NCI-H460 (cell line): ENCODE data around the gene AOX1. TPM values are rescaled to one million over a fixed set of nuclear protein-coding genes. Genes with fewer than 3 reads are reported as not detected.
"Not testable (repeated sequence)": the region's sequence is repeated elsewhere in the genome, so short reads cannot be mapped to it uniquely, and the experiment has no call there.

ENCODE experiments used
- DNase-seq: peaks from one replicate; pipeline ENCODE4 v3.0.0-alpha.2; 2016; ENCODE audit warnings: low read depth; ENCODE audit errors: extremely low read depth
- total RNA-seq: library from RNA; depleted of rRNA; stranded (reverse); fragments of >200 nt; shearing (Covaris generic); gene quantifications from 2 replicates; pipeline ENCODE4 v1.2.3, GENCODE V29; 2014

Gene AOX1
- total RNA-seq, 1 experiment from 2014 or later = 15.2 TPM

DNA sequence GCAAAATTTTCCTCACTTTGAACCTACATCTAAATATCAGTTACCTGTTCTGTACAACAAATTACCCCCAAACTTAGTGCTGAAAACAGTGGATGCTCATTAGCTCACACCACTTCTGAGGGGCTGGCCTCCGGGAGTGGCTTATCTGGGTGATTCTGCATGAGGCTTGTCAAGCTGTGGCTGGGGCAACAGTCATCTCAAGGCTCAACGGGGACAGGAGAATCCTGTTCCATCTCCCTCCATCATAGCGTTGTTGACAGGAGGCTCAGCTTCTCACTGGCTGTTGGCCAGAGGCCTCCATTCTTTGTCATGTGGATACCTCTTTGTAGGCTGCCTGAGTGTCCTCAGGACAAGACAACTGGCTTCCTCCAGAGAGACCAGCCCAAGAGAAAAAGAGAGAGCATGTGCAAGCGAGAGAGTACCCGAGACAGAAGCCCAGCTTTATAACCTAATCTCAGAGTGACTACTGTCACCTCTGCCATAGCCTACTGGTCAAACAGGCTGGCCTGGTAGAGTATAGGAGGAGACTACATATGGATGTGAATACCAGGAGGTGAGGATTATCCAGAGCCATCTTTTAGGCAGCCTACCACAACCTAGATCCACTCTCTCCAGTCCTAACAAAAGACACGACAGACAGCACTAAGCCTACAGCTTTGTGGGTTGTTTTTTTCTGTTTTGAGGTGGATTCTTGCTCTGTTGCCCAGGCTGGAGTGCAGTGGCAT lies 79.1 kb downstream of the AOX1 start:
- no peak for DNase-seq

- no peak for DNase-seq
Measured at GRCh38 chr2:200665626-200666453, 80.0 kb downstream of the AOX1 start.

GRCh38 chr2:200667413-200667812 lies 81.6 kb downstream of the AOX1 start:
- no peak for DNase-seq

- DNase-seq = no peak
Measured at GRCh38 chr2:200668478-200668877, 82.7 kb downstream of the AOX1 start.

- DNase-seq = no peak
Measured at GRCh38 chr2:200669308-200669707, 83.5 kb downstream of the AOX1 start.

DNA sequence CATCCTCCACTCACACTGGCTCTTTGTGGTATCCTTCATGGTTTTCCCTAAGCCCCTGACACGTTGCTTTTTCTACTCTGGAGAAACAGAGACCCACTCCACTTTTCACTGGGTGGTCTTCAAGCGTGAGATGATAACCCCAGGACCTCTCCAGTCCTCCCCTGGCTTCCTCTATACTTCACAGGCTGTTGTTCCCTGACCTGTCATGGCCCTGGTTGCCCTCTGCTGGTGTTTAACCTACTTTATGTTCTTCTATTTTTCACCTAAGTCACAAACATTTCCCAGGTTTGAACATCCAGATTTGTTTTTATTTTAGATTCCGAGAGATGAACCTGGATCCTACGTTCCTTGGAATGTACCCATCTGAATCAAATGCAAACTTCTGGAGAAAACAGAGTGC lies 84.5 kb downstream of the AOX1 start:
- no peak for DNase-seq

DNA sequence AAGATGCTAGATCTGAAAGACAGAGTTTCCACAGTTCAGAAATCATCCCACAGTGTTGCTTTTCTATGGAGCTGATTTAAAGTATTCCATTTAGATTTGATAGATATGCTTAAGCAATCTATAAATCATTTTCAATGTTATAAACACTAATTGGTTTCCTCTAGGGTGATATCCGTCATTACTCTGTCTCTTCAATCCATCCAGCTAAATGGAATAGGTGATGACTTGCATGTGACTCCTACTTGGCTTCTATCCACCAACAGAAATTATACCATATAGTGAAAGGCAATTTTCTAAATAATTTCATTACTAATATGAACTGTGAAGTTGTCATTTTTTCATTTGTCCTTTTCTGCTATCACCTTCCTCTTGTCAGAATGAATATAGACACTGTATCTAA lies 84.9 kb downstream of the AOX1 start:
- DNase-seq = no peak

- DNase-seq = no peak
Measured at GRCh38 chr2:200673191-200673590, 87.4 kb downstream of the AOX1 start.

DNA sequence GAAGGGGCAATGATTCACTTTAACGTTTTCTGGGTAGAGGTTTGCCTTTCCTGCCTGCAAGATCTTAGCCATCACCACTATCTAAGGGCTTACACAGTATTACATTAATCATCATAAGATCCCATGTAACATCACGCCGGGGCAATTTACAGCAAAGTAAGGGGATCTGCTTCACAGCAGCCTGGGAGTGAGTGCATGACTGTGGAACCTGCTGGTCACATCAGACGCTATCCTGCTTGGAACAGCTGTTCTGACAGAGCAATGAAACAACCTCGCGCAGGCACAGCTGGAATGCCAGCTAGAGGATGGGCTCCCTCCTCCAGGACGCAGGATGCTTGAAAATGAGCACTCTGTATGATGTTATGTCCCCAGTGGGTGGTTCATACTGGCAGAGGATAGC lies 89.0 kb downstream of the AOX1 start:
- no peak for DNase-seq

GRCh38 chr2:200677171-200677570 lies 91.4 kb downstream of the AOX1 start:
- DNase-seq = no peak

- no peak for DNase-seq
Measured at GRCh38 chr2:200677721-200678532, 92.1 kb downstream of the AOX1 start.

DNA sequence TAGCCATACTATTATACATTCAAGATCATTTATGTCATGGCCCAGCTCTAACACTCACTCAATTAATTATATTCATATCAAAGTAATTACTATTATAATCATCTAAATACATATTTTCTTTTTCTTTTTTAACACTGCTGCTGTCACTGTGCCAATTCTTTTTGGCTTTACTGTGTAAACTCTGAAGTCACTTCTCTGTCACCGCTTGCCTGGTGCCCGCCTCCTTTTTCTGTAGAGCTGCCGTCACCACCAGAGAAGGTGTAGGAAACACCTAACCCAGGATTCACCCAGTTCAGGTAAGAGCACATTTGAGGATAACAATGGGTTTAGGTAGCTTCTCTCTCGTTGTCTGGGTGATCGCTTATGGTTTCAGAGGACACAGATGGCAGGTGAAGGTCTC lies 93.3 kb downstream of the AOX1 start:
- DNase-seq = no peak

DNA sequence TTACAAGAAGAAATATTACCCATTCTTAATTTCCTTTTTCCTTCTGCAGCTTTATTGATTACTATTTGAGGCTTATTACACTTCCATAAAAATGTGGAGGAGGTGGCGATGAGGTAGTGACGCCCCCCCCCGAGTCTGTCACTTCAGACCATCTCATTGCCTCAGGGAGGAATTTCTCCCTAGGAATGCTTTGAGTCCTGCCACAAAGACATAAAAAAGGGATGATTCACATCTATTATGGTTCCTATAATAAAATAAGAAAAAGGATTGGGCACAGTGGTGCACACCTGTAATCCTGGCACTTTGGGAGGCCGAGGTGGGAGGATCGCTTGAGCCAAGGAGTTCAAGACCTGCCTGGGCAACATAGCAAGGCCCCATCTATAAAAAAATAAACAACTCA lies 93.7 kb downstream of the AOX1 start:
- no peak for DNase-seq

DNA sequence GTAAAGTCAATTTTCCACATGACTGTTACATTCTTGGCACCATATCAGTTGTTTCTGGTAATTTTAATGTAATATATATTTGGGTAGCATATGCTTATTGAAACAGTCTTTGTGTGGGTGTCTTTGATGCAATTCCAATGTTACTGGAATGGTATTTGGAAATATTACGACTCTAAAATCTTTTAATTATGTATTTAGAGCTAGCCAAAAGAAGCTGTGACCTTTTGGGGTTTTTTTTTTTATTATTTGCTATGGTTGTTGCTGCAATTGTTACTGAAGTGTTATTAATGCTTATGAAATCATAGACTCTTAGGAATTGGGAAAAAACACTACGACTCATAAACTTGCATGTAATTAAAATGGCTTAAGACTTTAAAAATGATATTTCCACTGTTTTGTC lies 95.9 kb downstream of the AOX1 start:
- no peak for DNase-seq

GRCh38 chr2:200682407-200682806 lies 96.6 kb downstream of the AOX1 start:
- not testable (repeated sequence) for DNase-seq

GRCh38 chr2:200687922-200688920 lies 102.4 kb downstream of the AOX1 start:
- no peak for DNase-seq

DNA sequence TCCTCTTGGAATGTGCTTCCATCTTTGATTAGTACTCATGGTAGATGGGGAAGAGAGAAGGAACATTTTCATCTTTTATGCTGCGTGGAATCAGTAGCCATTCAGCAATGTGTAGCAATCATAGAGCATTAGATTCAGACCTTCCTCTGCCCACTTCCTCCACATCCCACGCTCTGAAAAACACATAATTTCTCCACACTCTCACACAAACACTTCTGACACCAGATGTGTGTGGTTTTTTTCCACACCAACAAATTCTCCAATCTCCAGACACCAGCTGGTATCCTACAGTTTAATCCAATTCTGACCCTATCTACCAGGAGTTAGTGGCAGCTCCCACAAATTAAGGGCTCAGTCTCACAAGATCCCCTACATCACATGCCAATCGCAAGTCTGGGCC lies 103.3 kb downstream of the AOX1 start:
- DNase-seq = no peak

GRCh38 chr2:200693836-200694470 lies 108.1 kb downstream of the AOX1 start:
- DNase-seq = no peak

DNA sequence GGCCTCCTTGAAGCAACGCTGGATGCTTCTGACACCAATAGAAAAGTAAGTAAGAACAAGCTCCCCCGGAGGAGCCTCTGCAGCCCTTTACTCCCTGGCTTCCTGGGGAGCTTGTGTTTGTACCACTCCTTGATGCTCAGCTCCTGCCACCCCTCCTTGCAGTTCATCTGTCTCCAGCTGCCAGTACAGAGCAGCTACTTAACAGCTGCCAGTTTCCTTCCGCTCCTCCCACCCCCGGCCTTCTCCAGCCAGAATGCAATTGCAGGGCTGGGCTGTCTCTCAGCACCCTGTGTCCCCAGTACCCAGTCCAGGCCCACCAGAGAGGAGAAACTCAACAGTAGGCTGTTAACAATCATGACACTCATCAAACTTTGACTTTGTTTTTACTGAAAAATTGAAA lies 109.4 kb downstream of the AOX1 start:
- no peak for DNase-seq

- DNase-seq = no peak
Measured at GRCh38 chr2:200695601-200696000, 109.8 kb downstream of the AOX1 start.
